OCI-LY7 (cell line): ENCODE data around the gene GEMIN2. TPM values are rescaled to one million over a fixed set of nuclear protein-coding genes. Genes with fewer than 3 reads are reported as not detected.
A peak's percentile ranks its signal among the peaks of the same experiment; 100 is the strongest.
"Not testable (repeated sequence)": the region's sequence is repeated elsewhere in the genome, so short reads cannot be mapped to it uniquely, and the experiment has no call there.

Experiments
- BruUV-seq: library from RNA; stranded (reverse); fragments of 400-500 nt; replicated peaks from 2 replicates; lab custom pipeline; 2021; lab: Mats Ljungman, UMichigan
- CTCF ChIA-PET: fragments of 300-600 bp; sonication (Branson Sonifier 250); formaldehyde crosslinking; loops from one replicate; lab custom pipeline; 2022; ENCODE audit warnings: antibody characterized with exemption; ENCODE audit not compliant: unreplicated experiment; lab: Charles Lee
- POLR2A ChIA-PET: fragments of 300-600 bp; sonication (Branson Sonifier 250); formaldehyde crosslinking; loops from one replicate; lab custom pipeline; 2022; ENCODE audit warnings: antibody characterized with exemption; lab: Charles Lee
- DNase-seq: peaks from one replicate; pipeline ENCODE4 v3.0.0-alpha.2; 2015; ENCODE audit warnings: low spot score
- H2AFZ ChIP-seq: fragments of 200-600 bp; sonication (generic), shearing (Covaris generic); 2 replicates; pipeline ENCODE4 v1.6.1; 2014; ENCODE audit warnings: mild to moderate bottlenecking, antibody characterized with exemption, low read length, moderate library complexity
- H3K27ac ChIP-seq: fragments of 200-600 bp; sonication (generic); 2 replicates; pipeline ENCODE4 v1.5.1; 2014; ENCODE audit warnings: mixed run types, low read depth, mild to moderate bottlenecking, moderate library complexity, low read length, inconsistent platforms; ENCODE audit not compliant: poor library complexity, severe bottlenecking
- H3K36me3 ChIP-seq: fragments of 200-600 bp; sonication (generic); 2 replicates; pipeline ENCODE4 v1.6.1; 2014; ENCODE audit warnings: mild to moderate bottlenecking, antibody characterized with exemption, low read length, moderate library complexity, mixed read lengths; ENCODE audit not compliant: insufficient read depth
- H3K4me1 ChIP-seq: fragments of 200-600 bp; sonication (generic); 2 replicates; pipeline ENCODE4 v1.5.1; 2014; ENCODE audit warnings: mild to moderate bottlenecking, low read length; ENCODE audit not compliant: insufficient read depth, poor library complexity, severe bottlenecking
- H3K4me2 ChIP-seq: fragments of 200-600 bp; sonication (generic); 2 replicates; pipeline ENCODE4 v1.6.1; 2014; ENCODE audit warnings: mild to moderate bottlenecking, low read length
- H3K4me3 ChIP-seq: fragments of 200-600 bp; sonication (generic); 2 replicates; pipeline ENCODE4 v1.5.1; 2014; ENCODE audit warnings: mild to moderate bottlenecking, low read depth, low read length; ENCODE audit not compliant: poor library complexity, severe bottlenecking
- H3K79me2 ChIP-seq: fragments of 200-600 bp; sonication (generic); 2 replicates; pipeline ENCODE4 v1.6.1; 2016; ENCODE audit warnings: low read depth, mild to moderate bottlenecking, low read length, moderate library complexity, mixed read lengths; ENCODE audit not compliant: insufficient read depth
- H3K9me2 ChIP-seq: fragments of 200-600 bp; sonication (generic); 2 replicates; pipeline ENCODE4 v1.6.1; 2016; ENCODE audit warnings: mild to moderate bottlenecking, low read length, mixed read lengths; ENCODE audit not compliant: insufficient read depth
- H3K9me3 ChIP-seq: fragments of 200-600 bp; sonication (generic); 2 replicates; pipeline ENCODE4 v1.6.1; 2014; ENCODE audit warnings: mild to moderate bottlenecking, mixed run types, low read length, mixed read lengths
- H4K20me1 ChIP-seq: fragments of 200-600 bp; sonication (generic); 2 replicates; pipeline ENCODE4 v1.6.1; 2014; ENCODE audit warnings: mild to moderate bottlenecking, antibody characterized with exemption, low read length, moderate library complexity, mixed read lengths; ENCODE audit not compliant: insufficient read depth
- CTCF ChIP-seq: fragments of 200-600 bp; sonication (generic); conservative IDR thresholded peaks from 2 replicates; pipeline ENCODE4 v1.5.1; 2014; ENCODE audit warnings: mild to moderate bottlenecking, antibody characterized with exemption, low read length, moderate library complexity, mixed read lengths
- EZH2phosphoT487 ChIP-seq: fragments of 200-600 bp; sonication (generic); IDR thresholded peaks from 2 replicates; pipeline ENCODE4 v1.6.1; 2018; ENCODE audit warnings: low read depth, borderline replicate concordance, mild to moderate bottlenecking, mixed run types, antibody characterized with exemption, low read length, moderate library complexity, mixed read lengths
- intact Hi-C: fragments of 100-400 bp; cut with micrococcal nuclease; formaldehyde crosslinking; loops from one replicate; pipeline ENCODE4 v1.10.0; 2022; ENCODE audit not compliant: unreplicated experiment
- total RNA-seq, 2 experiments: library from RNA; depleted of rRNA in 1 of 2; stranded (reverse); fragments of >200 nt in 1 of 2; shearing (Covaris generic) in 1 of 2; gene quantifications; 2 replicates each; pipeline ENCODE4 v1.2.3, GENCODE V29; 2014 to 2022

GEMIN2 gene
- total RNA-seq, 2 experiments from 2014 or later = 46.2 to 53.4 TPM

- Histone ChIP-seq H3K79me2 (peaks cover 24% of the 10 kb centered on the region), H3K36me3 (peaks cover 35% of the 10 kb centered on the region), H3K9me2 (no peaks in the 10 kb centered on the region), H3K9me3 (no peaks in the 10 kb centered on the region), H3K4me3 (no peak overlapping the region), H2AFZ (no peak overlapping the region), H4K20me1 (0 out of 2 replicates have a peak, but pooled peaks cover 3% of the 10 kb centered on the region), H3K4me1 (peaks cover 5% of the 10 kb centered on the region), H3K4me2 (no peak overlapping the region), H3K27ac (no peak overlapping the region)
- DNase-seq = no peak
- intact Hi-C loops = no loop called here
- TF ChIP-seq CTCF (no peak), EZH2phosphoT487 (no peak)
- no TSS peak for BruUV-seq
- ChIA-PET CTCF (no interaction called here), POLR2A (interaction anchor here (0.5 to 2.1 kb wide), 4 partner anchors 11 to 178 kb away, joined by 3 to 7 read pairs (median 4); partner anchors contain the start of gene GEMIN2)
Observed at GRCh38 chr14:39097159-39097558, 17.0 kb upstream of the GEMIN2 start.

- peaks cover 18% of the 10 kb centered on the region for H3K36me3 ChIP-seq
- POLR2A ChIA-PET = interaction anchor here (0.7 to 2.1 kb wide), 9 partner anchors 12 to 1083 kb away, joined by 3 to 7 read pairs (median 3); partner anchors contain the start of gene GEMIN2
- H3K4me2 ChIP-seq, H3K4me3 ChIP-seq, intact Hi-C loops, H2AFZ ChIP-seq, H3K9me3 ChIP-seq, DNase-seq, H3K27ac ChIP-seq, H4K20me1 ChIP-seq, H3K9me2 ChIP-seq, CTCF ChIA-PET, BruUV-seq: not testable (repeated sequence)
- H3K4me1 ChIP-seq = peaks cover 11% of the 10 kb centered on the region
- H3K79me2 ChIP-seq = peaks cover 38% of the 10 kb centered on the region
Observed at GRCh38 chr14:39099215-39099614, 14.9 kb upstream of the GEMIN2 start.

- Histone ChIP-seq H3K4me2 (no peak overlapping the region), H4K20me1 (0 out of 2 replicates have a peak, but pooled peaks cover 3% of the 10 kb centered on the region), H3K9me3 (no peaks in the 10 kb centered on the region), H2AFZ (no peak overlapping the region), H3K36me3 (peaks cover 14% of the 10 kb centered on the region), H3K4me3 (no peak overlapping the region), H3K79me2 (peaks cover 38% of the 10 kb centered on the region), H3K4me1 (peaks cover 17% of the 10 kb centered on the region), H3K27ac (no peak overlapping the region), H3K9me2 (no peaks in the 10 kb centered on the region)
- TSS peak; percentile 37 for BruUV-seq
- POLR2A ChIA-PET = interaction anchor here (1.5 kb wide), 1 partner anchor 18 kb away, joined by 3 read pairs; no protein-coding TSS in a partner anchor
- no peak for TF ChIP-seq CTCF
- TF ChIP-seq EZH2phosphoT487 = no peak
- DNase-seq = no peak
- CTCF ChIA-PET = no interaction called here
- intact Hi-C loops = loop anchor here (5.0 kb wide), 1 partner anchor 168 kb away; no protein-coding TSS in a partner anchor
Observed at GRCh38 chr14:39099748-39100147, 14.4 kb upstream of the GEMIN2 start.
